ENCODE measurements around the gene NADK2.

DNA sequence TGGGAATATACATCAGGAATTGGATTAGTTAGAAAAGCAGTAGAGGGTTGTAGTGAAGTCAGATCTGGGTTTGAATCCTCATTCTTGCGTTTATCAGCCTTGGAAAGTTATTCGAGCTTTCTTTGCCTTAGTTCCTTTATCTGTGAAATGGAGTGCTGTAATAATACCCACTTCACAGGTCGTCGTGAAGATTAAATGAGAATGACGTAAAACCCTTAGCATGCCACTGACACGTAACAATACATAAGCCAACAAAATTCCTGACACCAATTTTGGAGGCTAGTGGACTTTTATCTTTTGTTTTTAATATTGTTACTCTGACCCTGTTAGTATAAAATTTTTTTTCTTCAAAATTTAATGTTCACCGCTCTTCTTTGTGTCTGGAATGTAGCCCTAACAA, 86.4 kb downstream of the NADK2 start:
- TF ChIP-seq CTCF (IDR thresholded peaks at IDR 0.05) (no peak), POLR2AphosphoS5 (IDR thresholded peaks at IDR 0.05) (no peak), POLR2A (IDR thresholded peaks at IDR 0.05) (no peak)
